ENCODE results near the gene PRIM2.

DNA sequence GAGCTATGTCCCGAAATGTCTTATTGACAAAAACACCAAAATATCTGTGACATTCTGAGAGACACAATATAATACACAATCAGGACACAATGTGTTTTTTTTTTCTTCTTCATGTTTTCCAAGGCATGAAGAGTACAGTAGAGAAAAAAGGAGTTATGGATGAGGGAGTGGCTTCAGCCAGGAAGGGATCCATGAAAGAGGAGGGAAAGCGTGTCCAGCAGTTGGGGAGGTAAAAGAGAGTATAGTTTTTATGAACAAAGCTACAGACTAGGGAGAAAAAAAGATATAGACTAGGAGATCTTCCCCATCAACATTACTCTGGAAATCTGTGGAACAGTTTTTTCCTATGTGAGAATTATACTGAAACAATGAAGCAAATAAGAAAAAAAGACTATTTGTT is 38.9 kb upstream of the PRIM2 start:
- TF ChIP-seq POLR2A (IDR thresholded peaks at IDR 0.05), result no peak
- TF ChIP-seq CTCF (IDR thresholded peaks at IDR 0.05), result no peak
- TF ChIP-seq EP300 (IDR thresholded peaks at IDR 0.05), result no peak
- TF ChIP-seq POLR2AphosphoS5 (IDR thresholded peaks at IDR 0.05), result no peak
